K562 (cell line): ENCODE results near the gene TRMT2A. TPM values are rescaled to one million over a fixed set of nuclear protein-coding genes. Genes with fewer than 3 reads are reported as not detected.

ENCODE experiments used
- MYC ChIP-seq, 2 experiments: fragments of 250-450 bp in 1 of 2; sonication (Bioruptor Pico) in 1 of 2; IDR thresholded peaks; 2 replicates each; pipeline versions ENCODE4 v1.5.1 to v1.6.1; 2012 to 2021; ENCODE audit warnings: low read depth in 2 of 2, borderline replicate concordance in 1 of 2, improper control_type of control experiment in 1 of 2, low read length in 1 of 2, mild to moderate bottlenecking in 1 of 2, moderate library complexity in 1 of 2
- NFATC3 ChIP-seq: fragments of 450-650 bp; IDR thresholded peaks from 2 replicates; pipeline ENCODE4 v1.6.1; 2017; ENCODE audit warnings: mild to moderate bottlenecking
- POLR2A ChIP-seq: fragments of 450-650 bp; conservative IDR thresholded peaks from 2 replicates; pipeline ENCODE4 v1.6.1; 2016
- RB1 ChIP-seq: fragments of 450-650 bp; IDR thresholded peaks from 2 replicates; pipeline ENCODE4 v1.6.1; 2017; ENCODE audit warnings: low read depth, mild to moderate bottlenecking
- SAP30 ChIP-seq: fragments of 200-600 bp; sonication (generic); IDR thresholded peaks from 2 replicates; pipeline ENCODE4 v1.6.1; 2012; ENCODE audit warnings: borderline replicate concordance, low read depth, mild to moderate bottlenecking, moderate library complexity, low read length, control low read depth, inconsistent platforms; ENCODE audit not compliant: insufficient read depth, poor library complexity, severe bottlenecking
- SLC30A9 ChIP-seq: fragments of 250-450 bp; sonication (Bioruptor Pico); IDR thresholded peaks from 2 replicates; pipeline ENCODE4 v1.8.0; 2022; ENCODE audit warnings: mild to moderate bottlenecking, moderate library complexity
- SP2 ChIP-seq: IDR thresholded peaks from 2 replicates; pipeline ENCODE4 v1.6.1; 2011; ENCODE audit warnings: mild to moderate bottlenecking, low read depth, low read length, moderate library complexity; ENCODE audit not compliant: poor library complexity, severe bottlenecking; ENCODE audit errors: extremely low read depth
- TBL1XR1 ChIP-seq, 2 experiments: IDR thresholded peaks; 2 replicates each; pipeline ENCODE4 v1.6.1; 2012; ENCODE audit warnings: improper control_type of control experiment in 2 of 2, low read length in 2 of 2, mild to moderate bottlenecking in 1 of 2
- TEAD4 ChIP-seq, 2 experiments: sonication (generic) in 1 of 2; formaldehyde crosslinking in 1 of 2; IDR thresholded peaks; 2 replicates each; pipeline versions ENCODE4 v1.6.1 to v1.8.0; 2012 to 2022; ENCODE audit warnings: borderline replicate concordance in 1 of 2, inconsistent platforms in 1 of 2, low read length in 1 of 2, mild to moderate bottlenecking in 1 of 2, missing genetic modification reagents in 1 of 2
- ZBTB40 ChIP-seq, 2 experiments: fragments of 450-650 bp in 1 of 2; sonication (generic) in 1 of 2; formaldehyde crosslinking in 1 of 2; IDR thresholded peaks; 2 replicates each; pipeline versions ENCODE4 v1.7.1 to v1.9.0; 2016 to 2022; ENCODE audit warnings: inconsistent platforms in 1 of 2, mild to moderate bottlenecking in 1 of 2, missing genetic modification reagents in 1 of 2
- ZC3H11A ChIP-seq: IDR thresholded peaks from 2 replicates; pipeline ENCODE4 v1.6.1; 2012; ENCODE audit warnings: low read depth, low read length, improper control_type of control experiment
- ZKSCAN3 ChIP-seq: fragments of 250-450 bp; sonication (Bioruptor Pico); IDR thresholded peaks from 2 replicates; pipeline ENCODE4 v1.4.0; 2020
- ZNF445 ChIP-seq: fragments of 250-450 bp; sonication (Bioruptor Pico); IDR thresholded peaks from 2 replicates; pipeline ENCODE4 v1.4.0; 2020; ENCODE audit warnings: low read depth, mild to moderate bottlenecking, moderate library complexity
- ZNF695 ChIP-seq: fragments of 450-650 bp; formaldehyde crosslinking; IDR thresholded peaks from 2 replicates; pipeline ENCODE4 v1.4.0; 2020; ENCODE audit warnings: mild to moderate bottlenecking, moderate library complexity
- polyA plus RNA-seq, 8 experiments: library from polyadenylated mRNA; depleted of rRNA in 4 of 8; stranded (reverse) in 5 of 8; unstranded in 3 of 8; fragments of >200 nt; fragmentation: Nextera tagmentation in 2 of 8; fragmentation: Illumina TruSeq in 1 of 8; extraction: Ambion mirVana in 2 of 8; extraction: Trizol in 1 of 8; gene quantifications; 2 replicates each; pipeline versions ENCODE4 v1.2.1 to v1.2.3, GENCODE V29; 2011 to 2014; ENCODE audit warnings: inconsistent platforms in 1 of 8, missing spikeins in 1 of 8
- total RNA-seq, 7 experiments: library from RNA; depleted of rRNA in 6 of 7; stranded (reverse); fragments of >200 nt in 6 of 7; fragmentation: Illumina TruSeq in 2 of 7; extraction: Trizol in 2 of 7; gene quantifications; 2 replicates each; pipeline versions ENCODE4 v1.2.1 to v1.2.3, GENCODE V29; 2011 to 2021; ENCODE audit warnings: low replicate concordance in 1 of 7
- TF ChIP-seq, protein P1 (sequence below): fragments of 450-650 bp; IDR thresholded peaks from 2 replicates; pipeline ENCODE4 v1.6.1; 2018; ENCODE audit warnings: mild to moderate bottlenecking, low read depth; ENCODE audit not compliant: partially characterized antibody

TRMT2A gene
- total and polyA plus RNA-seq, 9 of the 15 experiments (the other 6 are each of a cell fraction or from before 2014, with no cell fraction given): 1.6 to 265 (median 140) TPM

DNA sequence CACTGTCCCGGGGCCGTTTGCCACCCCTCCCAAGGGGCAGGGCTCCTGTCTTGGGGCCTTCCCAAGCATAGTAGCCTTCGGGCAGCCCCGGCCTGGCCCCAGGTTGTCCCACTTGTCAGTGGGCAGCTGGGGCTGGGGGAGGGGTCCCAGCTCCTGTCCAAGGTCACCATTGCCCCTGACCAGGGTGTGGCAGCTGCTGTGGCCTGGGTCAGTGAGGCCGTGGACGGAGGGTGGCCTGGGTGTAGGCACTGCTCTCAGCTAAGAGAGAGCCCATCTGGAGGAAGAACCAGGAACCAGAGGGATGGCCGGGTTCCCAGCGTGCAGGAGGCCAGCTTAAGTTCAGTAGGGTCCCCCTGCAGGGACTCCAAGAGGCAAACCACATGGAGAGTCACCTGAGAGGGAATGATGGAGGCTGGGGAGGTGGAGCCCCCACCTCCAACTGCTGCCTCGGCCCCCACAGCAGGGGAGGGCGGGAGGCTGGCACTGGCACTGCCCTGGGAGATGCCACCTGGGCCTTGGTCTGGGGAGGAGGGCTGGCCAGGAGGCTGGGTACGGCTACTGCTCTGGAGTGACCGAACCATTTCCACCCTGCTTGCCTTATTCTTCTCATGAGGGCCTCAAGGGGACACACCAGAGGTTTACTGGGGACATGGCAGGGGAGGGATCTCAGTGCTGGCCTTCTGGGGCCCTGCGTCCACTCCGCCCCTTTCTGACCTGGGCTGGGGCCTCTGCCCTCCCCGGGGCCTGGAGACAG, 40.6 kb upstream of the TRMT2A start (continued):
- TF ChIP-seq ZBTB40 (IDR thresholded peaks at IDR 0.05): no peak
- TF ChIP-seq ZBTB40 (CRISPR knock-in tag; IDR thresholded peaks at IDR 0.05): no peak
- TF ChIP-seq NFATC3: no peak
- no peak for TF ChIP-seq RB1
- TF ChIP-seq ZKSCAN3 (CRISPR knock-in tag): no peak
- TF ChIP-seq SAP30: no peak
- TF ChIP-seq POLR2A: no peak
- TF ChIP-seq, protein P1, sequence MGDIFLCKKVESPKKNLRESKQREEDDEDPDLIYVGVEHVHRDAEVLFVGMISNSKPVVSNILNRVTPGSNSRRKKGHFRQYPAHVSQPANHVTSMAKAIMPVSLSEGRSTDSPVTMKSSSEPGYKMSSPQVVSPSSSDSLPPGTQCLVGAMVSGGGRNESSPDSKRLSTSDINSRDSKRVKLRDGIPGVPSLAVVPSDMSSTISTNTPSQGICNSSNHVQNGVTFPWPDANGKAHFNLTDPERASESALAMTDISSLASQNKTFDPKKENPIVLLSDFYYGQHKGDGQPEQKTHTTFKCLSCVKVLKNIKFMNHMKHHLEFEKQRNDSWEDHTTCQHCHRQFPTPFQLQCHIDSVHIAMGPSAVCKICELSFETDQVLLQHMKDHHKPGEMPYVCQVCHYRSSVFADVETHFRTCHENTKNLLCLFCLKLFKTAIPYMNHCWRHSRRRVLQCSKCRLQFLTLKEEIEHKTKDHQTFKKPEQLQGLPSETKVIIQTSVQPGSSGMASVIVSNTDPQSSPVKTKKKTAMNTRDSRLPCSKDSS: no peak
- TF ChIP-seq ZNF445 (CRISPR knock-in tag): no peak
- TF ChIP-seq SP2: no peak
- TF ChIP-seq SLC30A9 (CRISPR knock-in tag): no peak
- TF ChIP-seq TEAD4 (IDR thresholded peaks at IDR 0.05; ENCODE audit: low read length): no peak
- TF ChIP-seq TEAD4 (CRISPR knock-in tag; IDR thresholded peaks at IDR 0.05; ENCODE audit: borderline replicate concordance): peak; percentile 71
- TF ChIP-seq MYC (IDR thresholded peaks at IDR 0.05; ENCODE audit: low read depth, low read length): no peak
- TF ChIP-seq MYC (CRISPR knock-in tag; IDR thresholded peaks at IDR 0.05; ENCODE audit: borderline replicate concordance, low read depth): no peak
- no peak for TF ChIP-seq TBL1XR1 (IDR thresholded peaks at IDR 0.05; ENCODE audit: low read length in 2 of 2)
- no peak for TF ChIP-seq ZC3H11A
- TF ChIP-seq ZNF695: no peak
